Nephron (organoid): ENCODE measurements around the gene SLC6A9.

Experiments
- H3K27ac Mint-ChIP-seq, 3 experiments: 2 replicates each; pipeline ENCODE4 v1.8.0; 2020; ENCODE audit warnings: mixed read lengths in 3 of 3, mild to moderate bottlenecking in 2 of 3, moderate library complexity in 1 of 3
- H3K27me3 Mint-ChIP-seq: 2 replicates; pipeline ENCODE4 v1.8.0; 2021; ENCODE audit warnings: low read depth, mild to moderate bottlenecking, moderate library complexity, mixed read lengths
- H3K36me3 Mint-ChIP-seq: 2 replicates; pipeline ENCODE4 v1.8.0; 2020; ENCODE audit warnings: low read depth, mixed read lengths
- H3K4me1 Mint-ChIP-seq: 2 replicates; pipeline ENCODE4 v1.8.0; 2020; ENCODE audit warnings: mixed read lengths
- H3K4me3 Mint-ChIP-seq, 3 experiments: 2 replicates each; pipeline ENCODE4 v1.8.0; 2020; ENCODE audit warnings: mild to moderate bottlenecking in 3 of 3, mixed read lengths in 3 of 3, moderate library complexity in 2 of 3
- H3K9me3 Mint-ChIP-seq: 2 replicates; pipeline ENCODE4 v1.8.0; 2020; ENCODE audit warnings: mixed read lengths
- TF ChIP-seq, protein P1 (sequence below), 3 experiments: fragments of 200-600 bp; sonication (generic); IDR thresholded peaks; one replicate each; pipeline ENCODE4 v1.5.0; 2021; ENCODE audit warnings: antibody characterized with exemption in 3 of 3; ENCODE audit not compliant: unreplicated experiment in 3 of 3

The SLC6A9 gene

DNA sequence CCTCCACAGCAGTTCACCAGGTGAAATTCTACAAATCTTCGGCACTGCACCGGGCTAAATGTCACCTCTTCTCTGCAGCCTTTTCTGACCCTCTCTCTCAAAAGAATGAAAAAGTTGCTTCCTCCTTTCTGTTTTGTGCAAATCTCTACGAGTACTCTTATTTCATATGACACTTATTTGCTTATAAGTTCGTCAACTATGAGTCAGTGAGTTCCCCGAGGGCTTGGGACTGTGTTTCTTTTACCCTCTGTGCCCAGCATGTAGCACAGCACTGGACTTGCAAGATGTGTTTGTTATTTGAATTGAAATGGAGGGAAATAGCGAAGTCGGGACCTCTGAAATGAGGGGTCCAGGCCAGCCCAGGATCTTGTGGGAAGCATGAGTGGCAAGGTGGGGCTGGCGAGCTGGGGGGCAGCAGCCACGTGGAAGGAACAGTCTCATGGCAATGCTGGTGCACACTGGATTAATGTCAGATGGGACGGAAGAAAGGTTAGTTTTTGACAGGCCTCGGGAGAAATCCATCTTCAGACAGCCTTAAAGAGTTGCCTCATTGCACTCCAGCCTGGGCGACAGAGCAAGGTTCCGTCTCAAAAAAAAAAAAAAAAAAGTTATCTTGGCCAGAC is 6.2 kb downstream of the SLC6A9 start:
- Mint-ChIP-seq H3K27ac (no peak overlapping the region), H3K9me3 (no peaks in the 10 kb centered on the region), H3K4me3 (no peak overlapping the region), H3K27me3 (no peaks in the 10 kb centered on the region), H3K36me3 (peaks cover 9% of the 10 kb centered on the region), H3K4me1 (peaks cover 20% of the 10 kb centered on the region)
- TF ChIP-seq, protein P1, sequence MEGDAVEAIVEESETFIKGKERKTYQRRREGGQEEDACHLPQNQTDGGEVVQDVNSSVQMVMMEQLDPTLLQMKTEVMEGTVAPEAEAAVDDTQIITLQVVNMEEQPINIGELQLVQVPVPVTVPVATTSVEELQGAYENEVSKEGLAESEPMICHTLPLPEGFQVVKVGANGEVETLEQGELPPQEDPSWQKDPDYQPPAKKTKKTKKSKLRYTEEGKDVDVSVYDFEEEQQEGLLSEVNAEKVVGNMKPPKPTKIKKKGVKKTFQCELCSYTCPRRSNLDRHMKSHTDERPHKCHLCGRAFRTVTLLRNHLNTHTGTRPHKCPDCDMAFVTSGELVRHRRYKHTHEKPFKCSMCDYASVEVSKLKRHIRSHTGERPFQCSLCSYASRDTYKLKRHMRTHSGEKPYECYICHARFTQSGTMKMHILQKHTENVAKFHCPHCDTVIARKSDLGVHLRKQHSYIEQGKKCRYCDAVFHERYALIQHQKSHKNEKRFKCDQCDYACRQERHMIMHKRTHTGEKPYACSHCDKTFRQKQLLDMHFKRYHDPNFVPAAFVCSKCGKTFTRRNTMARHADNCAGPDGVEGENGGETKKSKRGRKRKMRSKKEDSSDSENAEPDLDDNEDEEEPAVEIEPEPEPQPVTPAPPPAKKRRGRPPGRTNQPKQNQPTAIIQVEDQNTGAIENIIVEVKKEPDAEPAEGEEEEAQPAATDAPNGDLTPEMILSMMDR (IDR thresholded peaks at IDR 0.05; ENCODE audit: unreplicated experiment in 3 of 3): no peak

DNA sequence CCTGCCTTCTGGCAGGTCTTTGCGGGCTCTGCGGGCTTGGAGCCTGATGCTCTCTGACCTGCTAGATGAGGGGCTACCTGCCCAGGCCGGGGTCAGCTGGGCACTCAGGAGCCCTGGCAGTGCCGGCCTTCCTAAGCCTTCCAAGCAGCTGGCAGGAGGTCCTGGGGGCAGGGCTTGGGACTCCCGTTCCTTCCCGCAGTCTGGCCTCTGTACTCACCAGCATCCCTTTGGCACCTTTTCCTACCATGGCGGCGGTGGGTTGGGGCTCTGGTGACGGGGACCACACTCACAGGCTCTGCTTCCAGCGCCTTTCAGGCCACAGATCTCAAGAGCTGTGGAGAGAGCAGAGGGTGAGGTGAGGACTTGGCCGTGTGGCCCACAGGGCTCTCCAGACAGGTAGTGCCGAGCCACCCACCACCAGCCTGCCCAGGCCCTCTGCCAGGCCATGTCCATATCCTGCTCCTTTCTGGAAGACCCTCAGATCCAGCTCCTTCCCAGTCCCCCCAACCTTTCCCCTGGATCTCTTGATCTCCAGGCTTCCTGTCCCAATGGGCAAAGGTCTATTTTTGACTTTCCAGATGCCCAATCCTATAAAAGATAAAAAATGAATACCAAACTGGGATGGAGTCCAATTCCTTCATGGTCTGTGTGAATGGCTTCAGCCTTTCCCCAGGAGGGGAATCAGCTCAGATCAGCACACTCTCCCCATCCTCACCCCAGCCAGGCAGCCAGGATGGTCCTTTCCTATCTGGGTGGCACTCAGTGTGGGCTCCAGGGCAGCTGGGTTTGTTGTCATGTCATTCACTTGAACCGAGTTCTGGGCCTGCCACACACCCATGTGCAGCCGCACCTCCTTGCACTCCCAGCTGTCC is 7.0 kb downstream of the SLC6A9 start:
- Mint-ChIP-seq H3K27ac (no peak overlapping the region), H3K36me3 (peaks cover 9% of the 10 kb centered on the region), H3K9me3 (no peaks in the 10 kb centered on the region), H3K4me1 (peaks cover 13% of the 10 kb centered on the region), H3K27me3 (no peaks in the 10 kb centered on the region), H3K4me3 (no peak overlapping the region)
- TF ChIP-seq, protein P1 (IDR thresholded peaks at IDR 0.05; ENCODE audit: unreplicated experiment in 3 of 3): no peak

DNA sequence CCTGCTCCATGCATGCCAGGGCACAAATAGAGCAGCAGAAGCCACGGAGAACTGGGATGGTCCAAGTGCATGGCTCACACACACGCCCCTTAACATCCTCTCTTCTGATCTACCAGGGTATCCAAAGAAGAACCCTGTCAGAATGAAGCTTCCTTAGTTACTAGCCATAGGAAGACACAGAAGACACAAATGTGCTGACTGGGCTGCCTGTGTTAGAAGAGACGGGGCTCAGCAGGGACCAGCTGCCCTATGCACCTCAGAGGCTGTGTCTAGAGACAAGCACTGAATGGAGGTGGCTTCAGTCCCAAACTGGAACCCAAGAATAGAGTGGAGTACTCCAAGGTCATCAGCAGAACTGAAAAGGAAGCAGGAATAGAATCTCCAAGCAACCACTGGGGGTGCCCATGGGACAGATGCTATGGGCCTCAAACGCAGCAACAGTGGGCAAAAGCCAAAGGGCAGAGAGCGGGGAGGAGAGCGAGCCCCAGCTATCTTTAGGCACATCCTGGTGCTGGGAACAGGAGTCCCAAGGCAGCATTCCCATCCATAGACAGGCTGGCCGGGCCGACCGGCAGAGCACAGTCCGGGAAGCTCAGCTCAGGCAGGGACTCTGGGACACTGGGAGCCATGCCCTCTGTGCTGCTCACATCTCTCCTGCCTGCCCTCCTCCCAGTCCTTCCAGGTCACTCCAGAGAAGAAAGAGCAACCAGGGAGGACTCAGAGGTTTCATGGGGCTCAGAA is 9.5 kb downstream of the SLC6A9 start:
- Mint-ChIP-seq H3K27ac (no peak overlapping the region), H3K4me3 (no peak overlapping the region), H3K36me3 (peaks cover 9% of the 10 kb centered on the region), H3K4me1 (no peaks in the 10 kb centered on the region), H3K27me3 (no peaks in the 10 kb centered on the region), H3K9me3 (no peaks in the 10 kb centered on the region)
- TF ChIP-seq, protein P1 (IDR thresholded peaks at IDR 0.05; ENCODE audit: unreplicated experiment in 3 of 3): no peak

DNA sequence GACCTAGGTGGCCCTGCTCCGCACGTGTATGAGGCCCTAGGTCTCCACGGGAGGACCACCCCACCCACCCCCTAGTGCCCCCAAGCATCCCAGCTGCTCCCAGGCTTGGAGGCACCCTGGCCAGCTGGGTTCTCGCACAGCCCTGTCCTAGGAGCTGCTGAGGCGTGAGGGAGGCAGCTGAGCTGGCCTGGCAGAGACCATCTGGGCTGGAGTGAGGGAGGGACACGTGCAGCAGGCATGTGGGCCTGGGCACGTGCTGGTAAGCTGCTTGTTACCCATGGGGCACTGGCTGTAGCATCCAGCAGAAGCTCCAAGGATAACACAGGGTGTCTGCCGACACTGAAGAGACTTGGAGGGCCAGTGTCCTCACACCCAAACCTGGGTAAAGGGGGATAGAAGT is 10.1 kb downstream of the SLC6A9 start:
- Mint-ChIP-seq H3K4me1 (no peaks in the 10 kb centered on the region), H3K9me3 (no peaks in the 10 kb centered on the region), H3K27ac (no peak overlapping the region), H3K4me3 (no peak overlapping the region), H3K36me3 (peaks cover 9% of the 10 kb centered on the region), H3K27me3 (no peaks in the 10 kb centered on the region)
- TF ChIP-seq, protein P1 (IDR thresholded peaks at IDR 0.05; ENCODE audit: unreplicated experiment in 3 of 3): no peak

DNA sequence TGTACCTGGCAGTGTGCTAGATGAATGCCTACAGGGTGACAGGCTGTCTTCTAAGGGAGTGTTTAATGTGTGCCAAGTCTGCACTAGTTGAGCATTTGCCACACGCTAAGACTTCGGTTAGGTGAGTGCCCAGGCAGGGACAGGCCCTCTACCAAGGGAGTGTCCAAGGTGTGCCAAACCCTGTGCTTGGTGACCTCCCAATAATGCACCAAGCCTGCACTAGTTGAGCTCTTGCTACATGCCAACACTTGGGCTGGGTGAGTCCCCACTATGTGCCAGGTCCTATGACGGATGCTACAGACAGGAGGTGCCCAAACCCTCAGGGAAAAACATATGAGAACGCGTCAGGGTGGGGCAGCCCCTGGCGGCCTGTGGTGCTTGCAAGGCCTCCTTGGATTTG is 10.8 kb downstream of the SLC6A9 start:
- no peaks in the 10 kb centered on the region for H3K27me3 Mint-ChIP-seq
- no peaks in the 10 kb centered on the region for H3K9me3 Mint-ChIP-seq
- H3K4me3 Mint-ChIP-seq: no peak overlapping the region
- TF ChIP-seq, protein P1 (IDR thresholded peaks at IDR 0.05; ENCODE audit: unreplicated experiment in 3 of 3): no peak
- H3K27ac Mint-ChIP-seq: no peak overlapping the region
- H3K36me3 Mint-ChIP-seq: peaks cover 9% of the 10 kb centered on the region
- no peaks in the 10 kb centered on the region for H3K4me1 Mint-ChIP-seq
